HL-60 (cell line): ENCODE measurements around the gene ATF6B.

ENCODE experiments used
- GABPA ChIP-seq: IDR thresholded peaks from 2 replicates; pipeline ENCODE4 v1.6.1; 2012; ENCODE audit warnings: low read depth
- POLR2AphosphoS5 ChIP-seq: IDR thresholded peaks from 2 replicates; pipeline ENCODE4 v1.6.1; 2012; ENCODE audit warnings: low read depth
- SPI1 ChIP-seq: IDR thresholded peaks from 2 replicates; pipeline ENCODE4 v1.6.1; 2012; ENCODE audit warnings: low read depth, mild to moderate bottlenecking, borderline replicate concordance
- TF ChIP-seq, protein P1 (sequence below): IDR thresholded peaks from one replicate; pipeline ENCODE4 v1.5.1; 2011; ENCODE audit warnings: low read length, control low read depth, inconsistent platforms; ENCODE audit not compliant: insufficient read depth
- TF ChIP-seq, protein P2 (sequence below): IDR thresholded peaks from 2 replicates; pipeline ENCODE4 v1.6.1; 2012; ENCODE audit warnings: low read depth; ENCODE audit not compliant: insufficient replicate concordance

GRCh38 chr6:32087574-32088486 lies 40.2 kb downstream of the ATF6B start:
- TF ChIP-seq, protein P1, sequence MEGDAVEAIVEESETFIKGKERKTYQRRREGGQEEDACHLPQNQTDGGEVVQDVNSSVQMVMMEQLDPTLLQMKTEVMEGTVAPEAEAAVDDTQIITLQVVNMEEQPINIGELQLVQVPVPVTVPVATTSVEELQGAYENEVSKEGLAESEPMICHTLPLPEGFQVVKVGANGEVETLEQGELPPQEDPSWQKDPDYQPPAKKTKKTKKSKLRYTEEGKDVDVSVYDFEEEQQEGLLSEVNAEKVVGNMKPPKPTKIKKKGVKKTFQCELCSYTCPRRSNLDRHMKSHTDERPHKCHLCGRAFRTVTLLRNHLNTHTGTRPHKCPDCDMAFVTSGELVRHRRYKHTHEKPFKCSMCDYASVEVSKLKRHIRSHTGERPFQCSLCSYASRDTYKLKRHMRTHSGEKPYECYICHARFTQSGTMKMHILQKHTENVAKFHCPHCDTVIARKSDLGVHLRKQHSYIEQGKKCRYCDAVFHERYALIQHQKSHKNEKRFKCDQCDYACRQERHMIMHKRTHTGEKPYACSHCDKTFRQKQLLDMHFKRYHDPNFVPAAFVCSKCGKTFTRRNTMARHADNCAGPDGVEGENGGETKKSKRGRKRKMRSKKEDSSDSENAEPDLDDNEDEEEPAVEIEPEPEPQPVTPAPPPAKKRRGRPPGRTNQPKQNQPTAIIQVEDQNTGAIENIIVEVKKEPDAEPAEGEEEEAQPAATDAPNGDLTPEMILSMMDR, result no peak
- TF ChIP-seq POLR2AphosphoS5 (no peak), GABPA (no peak), SPI1 (no peak)
- TF ChIP-seq, protein P2, sequence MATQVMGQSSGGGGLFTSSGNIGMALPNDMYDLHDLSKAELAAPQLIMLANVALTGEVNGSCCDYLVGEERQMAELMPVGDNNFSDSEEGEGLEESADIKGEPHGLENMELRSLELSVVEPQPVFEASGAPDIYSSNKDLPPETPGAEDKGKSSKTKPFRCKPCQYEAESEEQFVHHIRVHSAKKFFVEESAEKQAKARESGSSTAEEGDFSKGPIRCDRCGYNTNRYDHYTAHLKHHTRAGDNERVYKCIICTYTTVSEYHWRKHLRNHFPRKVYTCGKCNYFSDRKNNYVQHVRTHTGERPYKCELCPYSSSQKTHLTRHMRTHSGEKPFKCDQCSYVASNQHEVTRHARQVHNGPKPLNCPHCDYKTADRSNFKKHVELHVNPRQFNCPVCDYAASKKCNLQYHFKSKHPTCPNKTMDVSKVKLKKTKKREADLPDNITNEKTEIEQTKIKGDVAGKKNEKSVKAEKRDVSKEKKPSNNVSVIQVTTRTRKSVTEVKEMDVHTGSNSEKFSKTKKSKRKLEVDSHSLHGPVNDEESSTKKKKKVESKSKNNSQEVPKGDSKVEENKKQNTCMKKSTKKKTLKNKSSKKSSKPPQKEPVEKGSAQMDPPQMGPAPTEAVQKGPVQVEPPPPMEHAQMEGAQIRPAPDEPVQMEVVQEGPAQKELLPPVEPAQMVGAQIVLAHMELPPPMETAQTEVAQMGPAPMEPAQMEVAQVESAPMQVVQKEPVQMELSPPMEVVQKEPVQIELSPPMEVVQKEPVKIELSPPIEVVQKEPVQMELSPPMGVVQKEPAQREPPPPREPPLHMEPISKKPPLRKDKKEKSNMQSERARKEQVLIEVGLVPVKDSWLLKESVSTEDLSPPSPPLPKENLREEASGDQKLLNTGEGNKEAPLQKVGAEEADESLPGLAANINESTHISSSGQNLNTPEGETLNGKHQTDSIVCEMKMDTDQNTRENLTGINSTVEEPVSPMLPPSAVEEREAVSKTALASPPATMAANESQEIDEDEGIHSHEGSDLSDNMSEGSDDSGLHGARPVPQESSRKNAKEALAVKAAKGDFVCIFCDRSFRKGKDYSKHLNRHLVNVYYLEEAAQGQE, result no peak
